DMS79 treated with DMSO at 0.1 percent for 48 hours (cell line): Measurements from ENCODE around the gene FBXL15.

Experiments
- DNase-seq: peaks from one replicate; lab custom pipeline; 2025; lab: John Stamatoyannopoulos, UW

The FBXL15 gene, protein sequence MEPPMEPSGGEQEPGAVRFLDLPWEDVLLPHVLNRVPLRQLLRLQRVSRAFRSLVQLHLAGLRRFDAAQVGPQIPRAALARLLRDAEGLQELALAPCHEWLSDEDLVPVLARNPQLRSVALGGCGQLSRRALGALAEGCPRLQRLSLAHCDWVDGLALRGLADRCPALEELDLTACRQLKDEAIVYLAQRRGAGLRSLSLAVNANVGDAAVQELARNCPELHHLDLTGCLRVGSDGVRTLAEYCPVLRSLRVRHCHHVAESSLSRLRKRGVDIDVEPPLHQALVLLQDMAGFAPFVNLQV

DNA sequence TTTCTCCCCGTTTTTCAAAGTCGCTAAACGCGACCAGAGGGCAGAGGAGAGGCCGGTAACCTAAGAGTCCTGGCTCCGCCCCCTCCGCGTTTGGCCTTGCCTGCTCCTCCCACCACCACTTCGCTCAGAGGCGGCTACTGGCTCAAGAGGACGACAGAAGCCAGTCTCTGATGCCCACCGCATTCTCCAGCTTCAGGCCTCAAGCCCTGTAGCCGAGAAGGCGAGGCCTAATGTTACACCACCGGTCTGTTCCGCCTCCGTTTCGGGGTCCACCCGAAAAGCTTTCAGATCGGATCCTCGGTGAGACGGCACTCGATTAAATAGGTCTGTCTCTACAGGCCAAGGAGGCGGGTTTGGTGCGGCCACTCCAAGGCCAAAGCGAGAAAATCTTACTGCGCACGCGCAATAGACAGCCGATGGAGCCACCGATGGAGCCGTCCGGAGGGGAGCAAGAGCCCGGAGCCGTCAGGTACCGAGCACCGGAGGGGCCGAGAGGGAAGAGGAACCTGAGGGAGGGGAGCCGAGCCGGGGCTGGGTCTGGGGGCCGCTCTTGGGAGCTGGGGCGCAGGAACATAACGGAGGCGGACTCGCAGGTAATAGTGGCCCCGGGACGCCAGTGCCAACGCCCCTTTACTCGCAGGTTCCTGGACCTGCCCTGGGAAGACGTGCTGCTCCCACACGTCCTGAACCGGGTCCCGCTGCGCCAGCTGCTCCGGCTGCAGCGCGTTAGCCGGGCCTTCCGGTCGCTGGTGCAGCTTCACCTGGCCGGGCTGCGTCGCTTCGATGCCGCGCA, at the start of gene FBXL15:
Gene FBXL15 (plus strand): TSS at position 123 of the 793 bp plus-strand sequence. CDS start 294 bp downstream, at position 417.
- peak; percentile 88 for DNase-seq

DNA sequence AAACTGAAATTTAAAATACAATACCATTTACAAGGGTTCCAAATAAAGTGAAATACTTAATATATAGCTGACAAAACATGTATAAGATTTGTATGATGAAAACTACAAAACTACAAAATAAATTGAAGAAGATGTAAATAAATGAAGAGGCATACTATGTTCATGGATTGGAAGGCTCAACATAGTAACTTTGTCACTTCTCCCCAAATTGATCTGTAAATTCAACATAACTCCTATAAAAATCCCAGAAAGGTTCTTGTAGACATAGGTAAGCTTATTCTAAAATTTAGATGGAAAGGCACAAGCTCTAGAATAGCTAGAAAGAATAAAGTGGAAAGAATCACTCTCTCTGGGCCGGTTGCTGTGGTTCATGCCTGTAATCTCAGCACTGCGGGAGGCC, 49.3 kb upstream of the FBXL15 start:
- no peak for DNase-seq

DNA sequence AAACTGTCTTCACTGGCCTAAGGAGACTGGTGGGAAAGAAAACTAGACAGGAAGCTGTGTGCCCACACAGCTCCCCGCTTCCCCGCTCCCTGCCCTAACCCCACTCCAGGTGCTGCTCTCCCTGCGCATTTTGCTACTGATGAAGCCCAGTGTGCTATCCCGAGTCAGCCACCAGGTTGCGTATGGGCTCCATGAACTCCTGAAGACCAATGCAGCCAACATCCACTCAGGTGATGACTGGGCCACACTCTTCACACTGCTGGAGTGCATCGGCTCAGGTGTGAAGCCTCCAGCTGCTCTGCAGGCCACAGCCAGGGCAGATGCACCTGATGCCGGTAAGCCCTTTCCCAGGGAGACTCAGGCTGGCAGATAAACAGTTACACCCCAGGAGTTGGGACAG, 45.4 kb upstream of the FBXL15 start:
- DNase-seq, result no peak

DNA sequence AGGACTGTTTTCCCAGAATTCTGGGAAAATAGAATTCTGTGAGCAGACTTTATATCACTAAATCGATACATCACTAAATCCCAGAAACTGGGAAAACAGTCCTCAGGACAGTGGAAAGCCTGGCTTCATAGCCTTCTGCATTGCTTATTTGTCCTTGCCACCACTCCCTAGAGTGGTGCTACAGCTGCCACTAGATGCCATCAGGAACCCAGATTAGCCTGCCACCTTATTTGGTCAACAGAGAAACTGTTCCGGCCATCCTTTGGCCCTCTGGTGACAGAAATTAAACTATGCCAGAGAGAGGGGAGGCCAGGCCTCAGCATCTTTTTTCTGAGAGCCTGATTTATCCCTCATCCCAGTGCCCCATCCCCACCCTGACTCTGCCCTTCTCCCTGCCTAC, 44.8 kb upstream of the FBXL15 start:
- DNase-seq, result no peak

DNA sequence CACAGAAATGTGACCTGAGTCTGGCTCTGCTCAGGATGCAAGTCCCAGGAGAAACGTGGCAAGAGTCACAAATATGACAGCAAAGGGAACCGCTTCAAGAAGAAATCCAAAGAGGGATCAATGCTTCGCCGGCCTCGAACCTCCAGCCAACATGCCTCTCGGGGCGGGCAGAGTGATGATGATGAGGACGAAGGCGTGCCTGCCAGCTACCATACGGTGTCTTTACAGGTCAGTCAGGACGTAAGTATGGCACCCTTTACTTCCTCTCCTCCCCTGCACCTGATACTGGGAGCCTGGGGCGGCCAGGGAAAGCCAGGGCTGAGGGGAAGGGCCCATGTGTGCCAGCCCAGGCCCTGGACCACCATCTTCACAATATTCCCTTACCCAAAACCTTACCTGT, 43.7 kb upstream of the FBXL15 start:
- DNase-seq, result no peak

DNA sequence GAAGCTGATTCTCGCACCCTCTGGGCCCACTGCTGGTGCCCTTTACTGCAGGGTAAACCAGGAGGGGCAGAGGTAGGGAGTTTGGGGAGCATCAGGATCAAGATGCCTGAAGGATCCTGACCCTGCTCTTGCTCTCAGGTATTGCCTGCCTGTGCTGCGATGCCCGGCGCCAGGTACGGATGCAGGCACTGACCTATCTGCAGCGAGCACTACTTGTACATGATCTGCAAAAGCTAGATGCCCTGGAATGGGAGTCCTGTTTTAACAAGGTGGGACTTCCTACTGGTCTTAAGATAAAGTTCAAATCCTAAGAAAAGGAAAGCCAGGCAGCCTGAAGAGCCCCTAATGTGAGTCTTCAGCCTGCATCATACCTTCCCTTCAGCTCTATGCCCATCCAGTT, 41.3 kb upstream of the FBXL15 start:
- DNase-seq, result no peak

DNA sequence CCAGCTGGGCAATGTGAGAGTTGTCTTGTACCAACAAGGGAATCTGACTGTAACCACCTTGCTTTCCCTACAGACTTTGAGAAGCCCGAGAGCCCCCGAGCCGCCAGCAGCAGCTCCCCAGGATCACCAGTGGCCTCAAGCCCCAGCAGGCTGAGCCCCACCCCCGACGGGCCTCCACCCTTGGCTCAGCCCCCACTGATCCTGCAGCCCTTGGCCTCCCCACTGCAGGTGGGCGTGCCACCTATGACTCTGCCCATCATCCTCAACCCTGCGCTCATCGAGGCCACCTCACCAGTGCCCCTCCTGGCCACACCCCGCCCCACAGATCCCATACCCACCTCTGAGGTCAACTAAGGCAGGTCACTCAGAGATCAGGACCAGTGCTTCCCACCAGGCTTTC, 38.7 kb upstream of the FBXL15 start:
- no peak for DNase-seq

DNA sequence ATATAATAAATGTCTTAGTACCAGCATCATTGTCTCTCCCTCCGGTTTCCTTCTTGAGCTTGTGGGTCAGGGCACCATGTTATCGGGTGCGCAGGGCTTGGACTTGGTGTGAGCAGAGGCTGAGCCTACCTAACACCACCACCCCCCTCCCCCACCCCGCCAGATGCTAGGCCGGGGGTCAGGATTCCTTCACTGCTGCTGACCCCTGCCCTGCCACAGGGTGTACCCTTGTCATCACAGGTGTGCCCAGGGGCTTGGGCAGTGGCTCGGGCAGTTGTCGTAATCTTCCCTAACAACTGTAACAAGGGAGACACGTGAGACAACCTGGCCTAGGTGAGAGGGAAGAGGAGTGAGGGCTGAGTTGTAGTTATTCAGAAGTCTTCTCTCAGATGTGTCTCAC, 37.8 kb upstream of the FBXL15 start:
- DNase-seq, result no peak

DNA sequence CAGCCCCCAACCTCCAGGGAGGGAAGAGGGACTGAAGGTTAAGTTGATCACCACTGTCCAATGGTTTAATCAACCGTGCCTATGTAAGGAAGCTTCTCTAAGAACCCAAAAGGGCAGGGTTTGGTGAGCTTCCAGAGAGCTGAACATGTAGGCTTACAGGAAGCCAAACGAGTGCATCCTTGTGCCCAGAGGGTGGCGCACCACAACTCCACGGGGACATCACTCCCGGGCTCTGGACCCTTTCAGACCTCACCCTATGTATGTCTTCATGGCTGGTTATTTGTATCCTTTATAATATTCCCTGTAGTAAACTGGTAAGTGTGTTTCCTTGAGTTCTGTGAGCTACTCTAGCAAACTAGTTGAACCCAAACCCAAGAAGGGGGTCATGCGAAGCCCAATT, 36.6 kb upstream of the FBXL15 start:
- DNase-seq, result no peak

DNA sequence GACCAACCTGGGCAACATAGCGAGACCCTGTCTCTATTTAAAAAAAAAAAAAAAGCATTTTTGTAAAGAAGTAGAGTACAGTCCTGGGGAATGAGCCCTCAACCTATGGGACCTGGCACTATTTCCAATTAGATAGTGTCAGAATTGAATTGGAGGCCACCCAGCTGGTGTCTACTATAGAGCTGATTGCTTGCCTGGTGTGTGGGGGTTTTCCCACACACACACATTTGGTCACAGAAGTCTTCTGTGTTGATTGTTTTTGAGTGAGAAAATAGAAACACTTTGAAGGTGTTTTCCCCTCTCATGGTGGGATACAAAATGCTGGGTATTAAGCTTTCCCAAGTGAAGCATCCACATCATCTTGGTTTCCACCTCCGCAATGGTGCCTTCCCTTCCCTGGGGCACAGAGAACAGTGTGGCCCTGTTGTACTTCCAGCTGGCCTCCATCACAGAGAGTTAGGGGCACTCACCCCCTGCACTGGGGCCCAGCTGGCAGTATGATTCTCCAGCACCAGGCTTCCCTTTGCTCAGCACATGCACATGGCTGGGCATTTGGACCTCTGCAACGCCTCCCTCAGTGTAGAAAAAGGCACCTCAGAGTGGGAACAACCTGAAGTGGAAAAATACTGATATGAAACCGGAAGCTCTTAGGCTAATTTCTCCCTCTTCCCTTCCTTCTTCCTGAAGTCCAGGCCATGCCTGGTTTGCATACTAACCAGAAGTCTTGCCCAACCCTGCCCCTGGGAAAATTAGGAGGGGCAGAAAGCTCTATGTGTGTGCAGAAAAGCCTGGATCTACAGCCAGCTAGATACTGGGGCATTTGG, 35.8 kb upstream of the FBXL15 start:
- no peak for DNase-seq

DNA sequence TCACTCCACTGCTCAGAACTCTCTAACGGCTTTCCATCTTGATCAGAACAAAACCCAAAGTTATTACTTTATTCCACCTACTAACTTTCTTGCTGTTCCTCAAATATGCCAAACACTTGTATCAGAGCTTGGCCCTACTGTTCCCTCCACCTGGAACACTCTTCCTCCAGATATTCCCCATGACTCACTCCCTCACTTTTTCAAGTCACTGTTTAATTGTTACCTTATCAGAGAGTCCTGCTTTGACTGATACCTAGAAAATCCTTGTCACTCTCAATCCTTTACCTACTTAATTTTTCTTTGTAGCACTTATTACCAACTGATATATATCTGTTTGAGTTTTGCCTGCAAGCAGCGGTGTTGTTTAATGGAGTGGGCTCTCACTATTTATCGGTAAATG, 30.7 kb upstream of the FBXL15 start:
- DNase-seq, result no peak

DNA sequence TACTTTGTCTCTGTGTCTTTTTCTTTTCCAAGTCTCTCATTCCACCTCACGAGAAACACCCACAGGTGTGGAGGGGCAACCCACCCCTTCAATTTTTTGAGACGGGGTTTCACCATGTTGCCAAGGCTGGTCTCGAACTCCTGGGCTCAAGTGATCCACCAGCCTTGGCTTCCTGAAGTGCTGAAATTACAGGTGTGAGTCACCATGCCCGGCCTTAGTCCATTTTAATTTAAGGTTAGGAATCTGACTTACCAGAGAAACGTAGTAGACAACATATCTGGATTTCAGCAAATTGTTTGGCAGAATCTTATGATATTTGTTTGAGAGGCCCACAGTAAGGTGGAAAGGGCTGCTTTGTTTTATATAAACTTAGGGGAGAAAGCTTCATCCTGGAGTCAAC, 28.3 kb upstream of the FBXL15 start:
- DNase-seq, result no peak

DNA sequence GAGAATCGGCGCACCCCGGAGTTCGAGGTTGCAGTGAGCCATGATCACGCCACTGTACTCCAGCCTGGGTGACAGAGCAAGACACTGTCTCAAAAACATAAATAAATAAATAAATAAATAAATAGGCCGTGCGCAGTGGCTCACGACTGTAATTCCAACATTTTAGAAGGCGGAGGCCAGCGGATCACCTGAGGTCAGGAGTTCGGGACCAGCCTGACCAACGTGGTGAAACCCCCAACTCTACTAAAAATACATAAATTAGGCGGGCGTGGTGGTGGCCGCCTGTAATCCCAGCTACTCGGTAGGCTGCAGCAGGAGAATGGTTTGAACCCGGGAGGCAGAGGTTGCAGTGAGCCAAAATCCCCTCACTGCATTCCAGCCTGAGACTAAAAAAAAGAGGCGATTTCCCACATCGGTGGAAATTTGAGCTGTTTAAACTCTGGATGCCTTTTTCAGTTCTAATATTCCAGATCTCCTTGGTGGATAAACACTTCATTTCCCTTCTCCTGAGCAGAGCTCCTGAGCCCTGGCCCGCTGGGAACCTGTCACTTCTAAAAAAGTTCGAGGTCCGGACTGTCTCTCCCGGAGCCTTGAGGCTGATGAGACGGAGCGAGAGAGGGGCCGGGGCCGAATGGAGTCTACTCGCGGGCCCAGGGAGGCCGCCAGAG, 27.1 kb upstream of the FBXL15 start:
- peak; percentile 12 for DNase-seq

DNA sequence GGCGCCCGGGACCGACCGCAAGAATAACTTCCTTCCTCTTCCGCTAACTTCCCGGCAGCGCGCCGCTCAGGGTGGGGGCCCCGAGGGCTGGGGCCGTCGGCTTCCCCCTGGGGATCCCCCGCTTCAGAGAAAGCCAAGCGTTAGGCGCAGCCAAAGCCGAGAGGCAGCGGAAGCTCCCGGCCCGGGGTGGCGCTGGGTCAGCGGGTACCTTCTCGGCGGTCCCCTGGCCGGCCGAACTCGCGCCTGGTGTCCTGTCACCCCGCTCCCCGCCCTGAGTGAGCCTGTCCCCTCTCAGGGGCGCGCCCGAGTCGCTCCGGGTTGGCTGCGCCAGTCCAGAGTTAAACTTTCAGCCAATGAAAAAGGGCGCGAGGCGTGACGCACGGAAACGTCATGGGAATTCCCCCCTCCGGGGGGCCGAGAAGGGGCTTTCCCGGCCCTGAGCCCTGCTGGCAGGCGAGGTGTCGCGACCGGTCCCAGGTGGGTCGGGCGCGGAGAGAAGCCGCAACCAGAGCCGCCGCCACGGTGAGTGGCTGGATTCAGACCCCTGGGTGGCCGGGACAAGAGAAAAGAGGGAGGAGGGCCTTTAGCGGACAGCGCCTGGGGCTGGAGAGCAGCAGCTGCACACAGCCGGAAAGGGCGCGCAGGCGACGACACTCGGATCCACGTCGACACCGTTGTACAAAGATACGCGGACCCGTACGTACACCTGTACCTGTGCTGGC, 26.4 kb upstream of the FBXL15 start:
- DNase-seq, result peak; percentile 21

DNA sequence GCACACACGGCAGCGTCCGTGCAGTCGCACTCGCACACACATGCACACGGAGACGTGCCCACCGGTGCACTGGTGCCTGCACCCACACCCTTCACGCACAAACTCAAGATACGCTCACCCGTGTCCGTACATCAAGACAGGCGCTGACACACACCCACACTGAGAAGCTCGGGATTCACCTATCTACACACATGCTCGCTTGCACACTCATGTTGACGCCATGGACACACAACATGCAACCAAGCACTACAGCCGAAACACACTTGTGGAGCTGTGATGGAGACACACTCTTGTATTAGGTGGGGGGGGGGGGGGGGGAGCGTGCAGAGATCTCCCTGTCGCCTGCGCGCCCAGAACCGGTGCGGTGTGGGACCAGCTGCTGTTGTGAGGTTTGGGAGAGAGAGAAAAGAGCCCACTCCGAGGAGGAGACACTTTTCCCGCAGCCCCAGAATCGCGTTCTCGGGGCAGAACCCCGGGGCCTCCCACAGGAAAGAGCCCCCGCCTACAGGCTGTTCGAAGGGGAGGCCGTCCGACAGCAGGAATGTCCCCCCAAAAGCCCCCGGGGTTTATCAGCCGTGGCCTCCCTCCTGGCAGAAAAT, 25.7 kb upstream of the FBXL15 start:
- no peak for DNase-seq

DNA sequence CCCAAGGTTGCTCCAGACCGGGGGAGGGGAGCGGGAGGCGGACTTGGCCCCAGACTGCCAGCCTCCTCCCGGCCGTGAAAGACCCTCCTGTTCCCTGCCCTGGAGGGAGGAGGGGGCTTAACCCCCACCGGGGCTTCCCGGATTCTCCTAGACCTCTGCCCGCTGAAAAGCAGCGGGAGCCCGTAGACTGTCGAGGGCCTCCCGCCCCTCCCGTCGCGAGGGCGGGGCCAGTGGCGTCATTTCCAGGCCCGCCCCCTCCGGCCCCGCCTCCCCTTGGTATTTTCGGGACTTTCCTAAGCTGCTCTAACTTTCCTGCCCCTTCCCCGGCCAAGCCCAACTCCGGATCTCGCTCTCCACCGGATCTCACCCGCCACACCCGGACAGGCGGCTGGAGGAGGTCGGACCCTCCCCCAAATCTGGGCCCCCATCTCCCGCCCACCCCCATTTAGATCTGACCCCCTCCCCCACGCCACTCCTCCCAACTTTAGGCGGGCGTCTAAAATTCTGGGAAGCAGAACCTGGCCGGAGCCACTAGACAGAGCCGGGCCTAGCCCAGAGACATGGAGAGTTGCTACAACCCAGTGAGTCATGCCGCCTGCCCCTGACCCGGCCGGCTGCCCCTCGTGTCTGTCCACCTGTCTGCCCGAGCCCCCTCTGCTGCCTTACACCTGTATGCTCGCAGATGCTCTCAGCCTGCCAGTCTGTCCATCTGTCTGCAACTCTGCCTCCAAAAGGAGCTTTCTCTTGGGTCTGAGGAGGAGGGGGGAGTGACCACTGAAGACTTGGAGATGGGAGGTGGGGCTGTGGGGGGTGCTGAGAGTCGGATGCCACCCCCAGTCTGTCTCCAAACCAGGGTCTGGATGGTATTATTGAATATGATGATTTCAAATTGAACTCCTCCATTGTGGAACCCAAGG, 25.0 kb upstream of the FBXL15 start, which contains the start of gene NFKB2:
Gene NFKB2 (plus strand): TSS at position 306 of the 917 bp plus-strand sequence. CDS start 255 bp downstream, at position 561.
- DNase-seq, result peak; percentile 14

DNA sequence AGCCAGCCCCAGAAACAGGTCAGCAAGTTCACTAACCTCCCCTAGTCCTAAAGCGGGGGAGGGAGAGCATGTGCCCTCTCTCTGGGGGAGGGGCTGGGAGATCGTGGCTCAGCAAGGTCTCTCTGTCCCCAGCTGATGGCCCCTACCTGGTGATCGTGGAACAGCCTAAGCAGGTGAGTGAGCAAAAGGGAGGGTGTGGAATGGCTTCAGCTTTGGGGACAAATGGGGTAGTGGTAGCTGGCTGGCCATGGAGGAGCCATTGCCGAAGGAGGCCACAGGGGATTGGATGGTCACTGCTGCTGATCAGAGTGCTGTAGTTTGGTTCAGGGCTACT, 24.4 kb upstream of the FBXL15 start:
- no peak for DNase-seq

DNA sequence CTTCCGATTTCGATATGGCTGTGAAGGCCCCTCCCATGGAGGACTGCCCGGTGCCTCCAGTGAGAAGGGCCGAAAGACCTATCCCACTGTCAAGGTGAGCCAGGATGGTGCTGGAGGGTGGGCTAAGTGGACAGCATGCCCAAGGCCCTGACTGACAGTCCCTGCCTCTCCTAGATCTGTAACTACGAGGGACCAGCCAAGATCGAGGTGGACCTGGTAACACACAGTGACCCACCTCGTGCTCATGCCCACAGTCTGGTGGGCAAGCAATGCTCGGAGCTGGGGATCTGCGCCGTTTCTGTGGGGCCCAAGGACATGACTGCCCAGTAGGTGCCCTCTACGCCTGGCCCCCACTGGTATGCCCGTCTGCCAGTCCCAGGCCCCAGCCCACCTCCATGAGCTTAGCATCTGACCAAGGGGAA, 23.9 kb upstream of the FBXL15 start:
- no peak for DNase-seq

DNA sequence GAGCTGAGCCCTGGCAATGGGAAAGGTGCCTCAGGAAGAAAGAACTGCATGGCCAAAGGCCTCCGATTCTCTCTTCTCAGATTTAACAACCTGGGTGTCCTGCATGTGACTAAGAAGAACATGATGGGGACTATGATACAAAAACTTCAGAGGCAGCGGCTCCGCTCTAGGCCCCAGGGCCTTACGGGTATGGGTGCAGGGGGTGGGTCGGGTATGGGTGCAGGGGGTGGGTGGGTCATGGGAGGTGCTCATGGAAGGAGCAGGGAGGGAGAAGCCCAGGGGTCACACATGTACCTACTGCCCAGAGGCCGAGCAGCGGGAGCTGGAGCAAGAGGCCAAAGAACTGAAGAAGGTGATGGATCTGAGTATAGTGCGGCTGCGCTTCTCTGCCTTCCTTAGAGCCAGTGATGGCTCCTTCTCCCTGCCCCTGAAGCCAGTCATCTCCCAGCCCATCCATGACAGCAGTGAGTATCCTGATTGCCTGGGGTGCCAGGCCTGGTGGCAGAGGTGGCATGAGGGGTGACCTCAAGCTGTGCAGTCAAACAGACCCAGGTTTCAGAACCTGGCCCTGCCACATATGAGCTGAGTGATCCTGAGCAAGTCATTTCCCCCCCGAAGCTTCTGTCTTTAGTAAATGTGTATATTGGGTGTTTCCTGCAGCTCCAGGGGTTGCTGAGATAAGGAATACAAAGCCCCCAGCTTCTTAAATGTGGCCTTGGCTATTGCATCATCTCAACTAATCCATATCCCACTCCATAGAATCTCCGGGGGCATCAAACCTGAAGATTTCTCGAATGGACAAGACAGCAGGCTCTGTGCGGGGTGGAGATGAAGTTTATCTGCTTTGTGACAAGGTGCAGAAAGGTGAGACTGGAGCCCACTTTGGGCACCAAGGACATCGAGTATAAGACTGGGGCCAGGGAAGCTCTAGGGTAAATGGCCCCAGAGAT, 23.1 kb upstream of the FBXL15 start:
- no peak for DNase-seq
